Stimulated activated CD8-positive, alpha-beta memory T cell treated with anti-CD3 and anti-CD28 coated beads, Interleukin-7, amount 100 ng/mL, for 24 hours (primary cell): ENCODE results near the gene ZNF350.
"Not testable (repeated sequence)": the region's sequence is repeated elsewhere in the genome, so short reads cannot be mapped to it uniquely, and the experiment has no call there.

Source experiments
- DNase-seq: peaks from one replicate; pipeline ENCODE4 v3.0.0-alpha.2; 2020; ENCODE audit warnings: low read depth

ZNF350 gene

DNA sequence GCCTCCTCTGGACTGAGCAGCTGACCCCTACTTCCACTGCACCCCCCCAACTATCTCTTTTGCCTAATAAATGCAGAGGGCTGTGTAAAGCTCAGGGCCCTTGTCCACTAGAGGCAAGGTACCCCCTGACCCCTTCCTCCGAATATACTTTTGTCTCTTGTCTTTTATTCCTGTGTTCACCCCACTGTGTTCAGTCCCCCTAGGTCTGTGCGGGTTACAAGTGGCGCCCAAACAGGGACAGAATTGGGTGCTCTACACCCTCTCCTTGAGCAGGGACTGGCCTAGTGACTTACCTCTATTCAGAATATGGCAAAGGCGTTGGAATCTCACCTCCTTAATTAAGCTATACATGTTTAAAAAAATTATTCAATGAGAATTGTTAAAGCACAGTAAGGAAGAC lies 15.0 kb downstream of the ZNF350 start:
- no peak for DNase-seq

DNA sequence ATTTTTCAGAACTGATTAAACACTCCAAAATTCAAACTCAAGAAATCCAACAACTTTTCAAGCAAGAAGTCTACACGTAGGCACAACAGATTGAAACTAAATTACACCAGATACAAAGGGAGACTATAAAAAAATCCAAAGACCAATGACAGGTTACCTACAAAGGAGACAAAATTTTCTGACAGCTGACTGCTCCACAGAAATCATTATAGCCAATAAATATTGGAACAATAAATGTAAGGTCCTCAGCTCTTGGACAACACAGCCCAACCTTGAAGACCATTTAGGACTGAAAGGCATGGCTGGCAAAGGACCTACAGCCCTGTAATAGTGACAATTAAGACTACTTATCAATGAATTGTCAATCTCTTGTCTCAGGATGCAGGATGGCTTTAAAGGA lies 15.9 kb downstream of the ZNF350 start:
- DNase-seq = no peak

DNA sequence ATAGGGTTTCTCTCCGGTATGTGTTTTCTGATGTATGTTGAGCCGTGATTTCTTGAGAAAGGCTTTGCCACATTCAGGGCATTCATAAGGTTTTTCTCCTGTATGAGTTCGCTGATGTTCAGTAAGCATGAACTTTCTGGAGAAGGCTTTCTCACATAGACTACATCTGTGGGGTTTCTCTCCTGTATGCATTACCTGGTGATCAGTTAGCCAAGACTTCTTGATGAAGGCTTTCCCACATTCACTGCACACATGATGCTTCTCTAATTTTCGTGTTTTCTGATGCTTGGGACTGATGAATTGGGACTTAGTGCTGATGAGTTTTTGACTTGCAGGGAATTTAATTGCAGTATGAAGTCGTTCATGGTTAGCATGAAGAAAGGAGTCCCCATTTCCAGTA lies 21.1 kb downstream of the ZNF350 start:
- DNase-seq = no peak

DNA sequence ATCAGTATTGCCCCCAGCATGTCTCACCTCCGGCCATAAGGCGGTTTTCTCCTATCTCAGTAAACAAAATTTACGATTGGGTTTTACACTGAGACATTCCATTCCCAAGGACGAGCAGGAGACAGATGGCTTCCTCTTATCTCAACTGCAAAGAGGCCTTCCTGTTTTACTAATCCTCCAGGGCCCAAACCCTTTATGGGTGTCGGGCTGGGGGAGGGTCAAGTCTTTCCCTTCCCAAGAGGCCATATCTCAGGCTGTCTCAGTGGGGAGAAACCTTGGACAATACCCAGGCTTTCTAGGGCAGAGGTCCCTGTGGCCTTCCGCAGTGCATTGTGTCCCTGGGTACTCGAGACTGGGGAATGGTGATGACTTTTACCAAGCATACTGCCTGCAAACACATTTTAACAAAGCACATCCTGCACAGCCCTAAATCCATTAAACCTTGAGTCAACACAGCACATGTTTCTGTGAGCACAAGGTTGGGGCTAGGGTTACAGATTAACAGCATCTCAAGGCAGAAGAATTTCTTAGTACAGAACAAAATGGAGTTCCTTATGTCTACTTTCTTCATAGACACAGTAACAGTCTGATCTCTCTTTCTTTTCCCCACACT lies 25.9 kb downstream of the ZNF350 start:
- DNase-seq = not testable (repeated sequence)

DNA sequence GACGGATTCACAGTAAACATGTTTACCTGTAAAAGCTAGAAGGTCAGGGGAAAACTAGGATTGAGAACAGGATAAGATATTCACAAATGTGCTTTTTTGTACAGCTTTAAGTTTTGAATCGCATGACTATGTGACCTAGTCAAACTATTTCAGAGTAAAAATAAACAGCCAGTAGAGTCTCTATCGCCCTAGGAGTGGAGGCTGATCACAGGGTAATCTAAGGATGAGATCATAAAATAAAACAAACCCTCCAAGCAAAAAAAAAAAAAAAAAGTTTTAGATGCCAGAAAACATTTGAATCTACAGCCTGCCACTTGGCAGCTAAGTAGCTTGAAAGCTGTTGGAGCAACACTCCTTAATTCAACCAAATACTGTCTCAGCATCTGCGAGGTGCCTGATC lies 26.8 kb downstream of the ZNF350 start:
- no peak for DNase-seq

DNA sequence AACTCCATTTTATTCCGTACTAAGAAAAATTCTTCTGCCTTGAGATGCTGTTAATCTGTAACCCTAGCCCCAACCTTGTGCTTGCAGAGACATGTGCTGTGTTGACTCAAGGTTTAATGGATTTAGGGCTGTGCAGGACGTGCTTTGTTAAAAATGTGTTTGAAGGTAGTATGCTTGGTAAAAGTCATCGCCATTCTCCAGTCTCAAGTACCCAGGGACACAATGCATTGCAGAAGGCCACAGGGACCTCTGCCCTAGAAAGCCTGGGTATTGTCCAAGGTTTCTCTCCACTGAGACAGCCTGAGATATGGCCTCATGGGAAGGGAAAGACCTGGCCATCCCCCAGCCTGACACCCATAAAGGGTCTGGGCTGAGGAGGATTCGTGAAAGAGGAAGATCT lies 28.8 kb downstream of the ZNF350 start:
- DNase-seq = not testable (repeated sequence)

DNA sequence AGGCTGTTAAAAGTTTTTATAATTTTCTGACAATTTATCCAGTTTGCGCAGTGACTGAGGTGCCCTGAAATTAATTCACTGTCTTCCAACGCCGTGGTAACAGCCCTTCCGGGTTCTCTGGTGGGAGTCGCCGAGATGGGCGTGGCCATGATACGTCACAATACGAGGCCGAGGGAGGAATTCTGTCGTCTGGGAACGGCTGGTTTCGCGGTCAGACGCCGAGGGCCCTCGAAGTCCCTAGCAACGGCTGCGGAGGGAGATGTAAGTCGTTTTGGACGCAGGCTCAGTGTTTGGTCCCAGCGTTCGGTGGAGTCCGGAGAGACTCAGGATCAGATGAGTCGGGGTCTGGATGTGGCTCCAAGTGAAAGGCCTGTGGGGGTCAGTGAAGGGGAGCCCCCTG lies 37.7 kb downstream of the ZNF350 start:
- no peak for DNase-seq

DNA sequence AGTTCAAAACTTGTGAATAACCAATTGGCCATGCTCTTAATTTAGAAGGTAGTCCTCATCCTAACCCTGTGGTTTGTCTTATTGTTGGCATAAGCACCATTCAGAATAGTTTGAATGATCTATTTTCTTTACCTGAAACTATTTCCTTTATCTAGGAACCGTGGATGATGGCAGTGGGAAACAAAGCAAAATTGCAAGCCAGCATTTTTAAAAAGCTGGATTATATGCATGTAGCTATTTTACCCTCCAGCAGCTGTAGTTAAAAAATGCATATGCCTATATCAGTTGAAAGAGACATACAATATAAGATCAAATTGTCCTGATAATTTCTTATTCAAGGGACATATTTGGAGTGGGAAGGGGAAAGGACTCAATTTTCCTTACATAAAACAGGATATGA lies 40.0 kb downstream of the ZNF350 start:
- DNase-seq = no peak

DNA sequence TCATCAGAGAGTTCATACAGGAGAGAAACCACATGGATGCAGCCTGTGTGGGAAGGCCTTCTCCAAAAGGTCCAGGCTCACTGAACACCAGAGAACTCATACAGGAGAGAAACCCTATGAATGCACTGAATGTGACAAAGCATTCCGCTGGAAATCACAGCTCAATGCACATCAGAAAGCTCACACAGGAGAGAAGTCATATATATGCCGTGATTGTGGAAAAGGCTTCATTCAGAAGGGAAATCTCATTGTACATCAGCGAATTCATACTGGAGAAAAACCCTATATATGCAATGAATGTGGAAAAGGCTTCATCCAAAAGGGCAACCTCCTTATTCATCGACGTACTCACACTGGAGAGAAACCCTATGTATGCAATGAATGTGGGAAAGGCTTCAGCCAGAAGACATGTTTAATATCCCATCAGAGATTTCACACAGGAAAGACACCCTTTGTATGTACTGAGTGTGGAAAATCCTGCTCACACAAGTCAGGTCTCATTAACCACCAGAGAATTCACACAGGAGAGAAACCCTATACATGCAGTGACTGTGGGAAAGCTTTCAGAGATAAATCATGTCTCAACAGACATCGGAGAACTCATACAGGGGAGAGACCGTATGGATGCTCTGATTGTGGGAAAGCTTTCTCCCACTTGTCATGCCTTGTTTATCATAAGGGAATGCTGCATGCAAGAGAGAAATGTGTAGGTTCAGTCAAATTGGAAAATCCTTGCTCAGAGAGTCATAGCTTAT lies 41.7 kb downstream of the ZNF350 start:
- DNase-seq = no peak

DNA sequence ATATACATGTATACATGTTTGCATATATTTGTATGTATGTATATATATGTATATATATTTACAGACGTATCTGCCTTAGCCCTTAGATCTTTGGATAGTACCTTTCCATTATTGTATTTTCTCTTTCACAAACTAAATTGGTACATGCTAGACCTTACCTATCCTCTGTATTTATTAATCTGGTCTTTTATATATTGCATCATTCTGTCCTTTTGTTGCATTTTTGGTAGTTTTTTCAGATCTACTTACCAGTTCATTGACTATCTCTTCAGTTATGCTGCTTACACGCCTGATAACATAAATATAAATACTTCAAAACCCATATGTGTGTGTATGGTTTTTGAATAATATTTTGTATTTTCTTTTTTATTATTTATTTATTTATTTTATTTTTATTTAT lies 47.7 kb downstream of the ZNF350 start:
- no peak for DNase-seq

DNA sequence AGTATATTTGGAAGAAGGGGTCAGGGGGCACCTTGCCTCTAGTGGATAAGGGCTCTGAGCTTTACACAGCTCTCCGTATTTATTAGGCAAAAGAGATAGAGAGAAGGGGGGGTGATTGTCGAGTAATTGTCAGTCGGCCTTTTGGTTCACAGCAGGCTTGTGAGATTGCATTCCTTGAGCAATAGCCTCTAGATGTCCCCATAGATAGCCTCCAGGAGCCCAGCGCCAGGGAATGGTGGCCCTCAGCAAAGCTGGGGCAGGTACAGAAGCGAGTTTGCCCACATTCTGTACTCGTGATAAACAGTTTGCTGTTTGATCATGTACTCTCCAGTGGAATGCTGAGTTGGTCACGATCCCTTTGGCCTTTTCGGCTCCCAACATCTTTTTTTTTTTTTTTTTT lies 54.7 kb downstream of the ZNF350 start:
- DNase-seq = no peak

DNA sequence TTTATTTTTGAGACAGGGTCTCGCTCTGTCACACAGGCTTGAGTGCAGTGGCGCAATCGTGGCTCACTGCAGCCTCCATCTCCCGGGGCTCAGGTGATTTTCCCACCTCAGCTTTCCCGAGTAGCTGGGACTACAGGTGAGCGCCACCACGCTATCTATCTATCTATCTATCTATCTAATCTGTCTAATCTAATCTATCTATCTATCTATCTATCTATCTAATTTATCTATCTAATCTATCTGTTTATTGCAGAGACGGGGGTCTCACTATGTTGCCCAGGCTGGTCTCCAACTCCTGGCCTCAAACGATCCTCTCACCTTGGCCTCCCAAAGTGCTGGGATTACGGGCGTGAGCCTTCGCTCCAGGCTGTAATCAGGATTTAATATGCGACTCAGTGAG lies 58.8 kb downstream of the ZNF350 start:
- no peak for DNase-seq

DNA sequence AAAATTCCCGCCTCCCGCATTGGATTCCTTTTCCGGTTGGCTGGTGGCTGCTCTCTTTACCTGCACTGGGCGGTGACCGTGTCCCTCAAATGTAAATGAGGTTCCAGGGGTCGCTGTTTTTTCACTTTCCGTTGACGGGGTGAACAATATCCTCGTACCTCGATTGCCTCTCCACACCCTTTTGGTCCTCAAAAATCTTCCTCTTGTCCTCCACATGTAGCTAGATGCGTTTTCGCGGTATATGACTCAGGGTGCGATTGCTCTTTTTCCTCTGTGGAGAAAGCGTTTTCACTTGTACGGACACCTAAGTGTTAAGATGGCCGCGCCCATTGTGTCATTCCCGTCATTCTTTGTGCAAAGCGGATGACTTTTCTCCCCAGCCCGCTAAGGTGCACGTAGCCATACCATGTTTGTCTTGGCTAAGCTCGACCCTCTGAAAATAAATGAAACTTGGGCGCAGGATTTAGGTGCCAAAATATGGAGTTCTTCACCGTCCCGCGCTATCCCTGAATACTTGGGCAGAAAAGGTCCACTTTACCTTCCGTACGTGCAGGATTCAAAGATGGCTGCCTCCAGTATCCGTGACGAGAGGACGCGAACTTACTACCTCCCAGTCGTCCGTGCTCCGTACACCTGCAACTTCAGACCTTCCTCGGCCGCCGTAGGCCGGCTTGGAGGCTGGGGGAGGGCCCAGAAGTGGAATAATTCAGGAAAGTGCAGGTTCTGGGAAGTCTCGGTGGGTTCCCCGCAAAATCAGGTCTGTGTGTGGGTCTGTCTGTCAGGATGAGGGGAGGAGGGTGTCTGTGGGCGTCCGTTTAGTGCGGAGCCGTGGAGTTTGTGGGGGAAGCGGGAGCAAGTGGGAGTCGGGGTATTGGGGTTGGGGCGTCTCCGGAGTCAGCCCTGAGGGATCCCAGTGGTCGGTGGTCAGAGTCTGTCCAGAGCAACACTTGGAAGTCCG lies 59.6 kb downstream of the ZNF350 start, which contains the start of gene ZNF613:
Gene ZNF613 (plus strand): TSS at position 689 of the 958 bp plus-strand sequence. CDS start 8,749 bp downstream, outside the sequence.
- peak; percentile 68 for DNase-seq

DNA sequence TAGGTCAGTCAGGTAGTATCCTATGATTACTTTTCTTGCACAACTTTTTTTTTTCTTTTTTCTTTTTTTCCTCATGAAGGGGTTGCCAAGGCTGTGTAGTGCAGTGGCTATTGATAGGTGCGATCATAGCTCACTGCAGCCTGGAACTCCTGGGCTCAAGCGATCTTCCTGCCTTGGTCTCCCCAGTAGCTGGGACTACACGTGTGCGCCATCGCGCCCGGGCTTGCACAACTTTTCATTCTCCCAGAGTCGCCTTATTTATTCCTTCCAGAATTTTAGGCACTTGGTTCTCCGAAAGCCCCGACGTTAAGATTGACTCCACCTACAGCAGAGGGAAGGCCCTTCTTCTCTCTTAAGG lies 60.2 kb downstream of the ZNF350 start:
- no peak for DNase-seq

DNA sequence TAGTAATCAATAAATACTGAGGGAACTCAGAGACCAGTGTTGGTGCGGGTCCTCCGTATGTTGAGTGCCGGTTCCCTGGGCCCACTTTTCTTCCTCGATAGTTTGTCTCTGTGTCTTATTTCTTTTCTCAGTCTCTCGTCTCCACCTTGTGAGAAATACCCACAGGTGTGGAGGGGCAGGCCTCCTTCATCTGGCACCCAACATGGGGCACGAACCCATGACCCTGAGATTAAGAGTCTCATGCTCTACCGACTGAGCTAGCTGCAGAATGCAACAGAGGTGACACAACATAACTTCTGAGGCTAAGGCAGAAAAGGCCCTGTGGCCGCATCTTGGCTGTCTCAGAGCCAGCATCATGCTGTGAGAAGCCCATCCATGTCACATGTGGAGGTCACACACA lies 64.7 kb downstream of the ZNF350 start:
- DNase-seq = no peak

DNA sequence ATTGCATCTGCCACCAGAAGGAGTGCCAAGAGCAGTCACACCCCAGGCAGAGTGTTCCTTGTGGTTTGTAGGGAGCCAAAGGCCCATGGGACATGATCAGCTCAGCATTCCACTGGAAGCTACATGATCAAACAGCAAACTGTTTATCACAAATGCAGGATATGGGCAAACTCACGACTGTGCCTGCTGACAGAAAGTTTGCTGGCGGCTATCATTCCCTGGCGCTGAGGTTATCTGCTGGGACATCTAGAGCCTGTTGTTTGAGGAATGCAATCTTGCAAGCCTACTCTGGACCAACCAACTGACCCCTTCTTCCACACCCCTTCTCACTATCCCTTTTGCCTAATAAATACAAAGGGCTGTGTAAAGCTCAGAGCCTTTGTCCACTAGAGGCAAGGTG lies 67.0 kb downstream of the ZNF350 start:
- no peak for DNase-seq

DNA sequence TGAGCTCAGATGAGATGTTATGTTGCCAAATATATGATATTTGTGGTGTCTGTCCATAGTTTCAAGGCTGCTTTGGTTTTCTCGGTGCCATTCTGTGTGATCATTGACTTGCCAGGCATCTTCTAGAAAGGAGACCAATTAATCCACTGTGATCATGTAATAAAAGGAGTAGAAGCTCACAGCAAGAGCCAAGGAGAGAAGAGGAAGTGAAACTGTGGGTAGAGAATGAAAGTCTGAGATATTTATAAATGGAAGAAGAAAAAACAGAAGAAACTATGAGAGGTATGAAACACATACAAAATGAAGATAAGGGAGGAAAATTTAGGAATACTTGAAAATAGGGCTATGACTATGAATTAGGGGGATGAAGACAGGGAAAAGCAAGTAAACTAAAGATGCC lies 70.5 kb downstream of the ZNF350 start:
- DNase-seq = no peak

DNA sequence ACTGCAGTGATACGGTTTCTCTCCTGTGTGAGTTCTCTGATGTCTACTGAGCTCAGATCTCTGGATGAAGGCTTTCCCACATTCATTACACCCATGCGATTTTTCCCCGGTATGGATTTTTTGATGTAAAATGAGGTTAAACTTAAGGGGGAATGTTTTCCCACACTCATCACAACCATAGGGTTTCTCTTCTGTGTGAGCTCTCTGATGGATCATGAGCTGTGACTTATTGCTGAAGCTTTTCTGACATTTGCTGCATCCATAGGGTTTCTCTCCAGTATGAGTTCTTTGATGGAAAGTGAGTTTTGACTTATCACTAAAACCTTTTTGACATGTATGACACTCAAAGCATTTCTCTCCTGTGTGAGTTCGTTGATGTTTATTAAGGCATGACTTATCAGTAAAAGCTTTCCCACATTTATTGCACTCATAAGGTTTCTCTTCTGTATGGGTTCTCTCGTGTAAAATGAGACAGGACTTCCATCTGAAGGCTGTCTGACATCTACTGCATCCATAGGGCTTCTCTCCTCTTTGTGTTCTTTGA lies 71.2 kb downstream of the ZNF350 start:
- DNase-seq = no peak
